Psoas muscle (tissue), 8 donors: ENCODE measurements around the gene PLGRKT. TPM values are rescaled to one million over a fixed set of nuclear protein-coding genes. Genes with fewer than 3 reads are reported as not detected.
"Not testable (repeated sequence)": the region's sequence is repeated elsewhere in the genome, so short reads cannot be mapped to it uniquely, and the experiment has no call there.

Source experiments
- ATAC-seq, 4 donors: fragments of 200-7000 bp; cut with Tn5 transposase; one replicate each; pipeline ENCODE4 v1.9.1; 2020; ENCODE audit warnings: moderate library complexity in 3 of 4, mild to moderate bottlenecking in 2 of 4
- DNase-seq, 2 donors: peaks; one replicate each; pipeline ENCODE4 v3.0.0-alpha.2; 2020
- H3K27ac ChIP-seq: fragments of 200-600 bp; one replicate; pipeline ENCODE4 v1.8.0; 2022
- H3K27me3 ChIP-seq, 3 donors: fragments of 200-600 bp in 1 of 3; one replicate each; pipeline versions ENCODE4 v1.6.1 to v1.8.0; 2013 to 2022; ENCODE audit warnings: low read length in 2 of 3, mild to moderate bottlenecking in 2 of 3, moderate library complexity in 1 of 3; ENCODE audit not compliant: insufficient read depth in 3 of 3
- H3K36me3 ChIP-seq, 2 donors: fragments of 200-600 bp in 1 of 2; one replicate each; pipeline versions ENCODE4 v1.6.1 to v1.8.0; 2013 to 2022; ENCODE audit warnings: low read depth in 1 of 2, mild to moderate bottlenecking in 1 of 2, moderate library complexity in 1 of 2; ENCODE audit not compliant: insufficient read depth in 1 of 2
- H3K4me1 ChIP-seq: fragments of 200-600 bp; one replicate; pipeline ENCODE4 v1.8.0; 2022
- H3K4me3 ChIP-seq: fragments of 200-600 bp; one replicate; pipeline ENCODE4 v1.8.0; 2022; ENCODE audit warnings: mild to moderate bottlenecking
- H3K9me3 ChIP-seq: fragments of 200-600 bp; one replicate; pipeline ENCODE4 v1.8.0; 2022
- CTCF ChIP-seq: fragments of 200-600 bp; IDR thresholded peaks from one replicate; pipeline ENCODE4 v1.8.0; 2022; ENCODE audit warnings: antibody characterized with exemption
- WGBS, 3 donors: extraction: QIAGEN DNeasy Blood & Tissue Kit; methylation state at CpG; one replicate each; pipeline versions ENCODE4 v1.1.6 to v1.1.7; 2013; 5-methylcytosine and 5-hydroxymethylcytosine counted together
- intact Hi-C, 2 donors: fragments of 100-400 bp; cut with DNase I; formaldehyde crosslinking; loops; one replicate each; pipeline versions ENCODE4 v1.11.0 to v1.14.2; 2022
- polyA plus RNA-seq, 3 donors: library from polyadenylated mRNA; stranded (reverse); fragments of 200-250 nt; gene quantifications; one replicate each; pipeline ENCODE4 v1.2.3, GENCODE V29; 2013
- total RNA-seq, 4 donors: library from RNA; stranded (reverse); fragmentation: NEBNext Ultra II Directional in 2 of 4; extraction: Animal tissue kit (Norgen Biotek cat#: 25700) in 2 of 4; gene quantifications; one replicate each; pipeline versions ENCODE4 v1.2.1 to v1.2.4, GENCODE V29; 2021 to 2023
- donor health status: healthy with polysubstance abuse.
- donor health status: DM: no; HTN: no; CAD: no; lungs with moderate emphysema.
- donor health status: Bipolar disorder and iron deficiency.
- donor health status: healthy.
- donor health status: DM: yes; HTN: yes; CAD: no.
- donor health status: DM: no; HTN: no; CAD: no.
- donor health status: DM: no; HTN: no; CAD: no.
- donor health status: DM: yes; HTN: yes; CAD: no.

The PLGRKT gene
- total and polyA plus RNA-seq, 7 donors, result 21.4 to 50.4 (median 26.4) TPM

- WGBS, 3 donors, result 58 to 81% (median 61%) methylated on average over 2 of the region's 2 CpGs
- no peak for TF ChIP-seq CTCF
- Histone ChIP-seq H3K4me3 (no peak overlapping the region), H3K4me1 (no peaks in the 10 kb centered on the region), H3K27ac (no peak overlapping the region), H3K36me3 (peaks cover 0 to 6% of the 10 kb centered on the region in 2 donors), H3K9me3 (no peaks in the 10 kb centered on the region), H3K27me3 (no peaks in the 10 kb centered on the region)
- DNase-seq (no peak), ATAC-seq (no peak)
- intact Hi-C loops, result no loop called here
Observed at GRCh38 chr9:5355817-5356216, 81.9 kb downstream of the PLGRKT start.

- intact Hi-C loops, result no loop called here
- Histone ChIP-seq H3K4me3 (no peak overlapping the region), H3K9me3 (no peaks in the 10 kb centered on the region), H3K27me3 (no peaks in the 10 kb centered on the region), H3K4me1 (no peaks in the 10 kb centered on the region), H3K27ac (no peak overlapping the region), H3K36me3 (peaks cover 0 to under 1% of the 10 kb centered on the region in 2 donors)
- 95 to 100% (median 98%) methylated on average over 1 of the region's 1 CpG for WGBS, 3 donors
- no peak for TF ChIP-seq CTCF
- ATAC-seq (no peak), DNase-seq (no peak)
Observed at GRCh38 chr9:5355226-5355625, 82.5 kb downstream of the PLGRKT start.

- ATAC-seq (no peak), DNase-seq (no peak)
- H3K4me3 ChIP-seq, result no peak overlapping the region
- H3K9me3 ChIP-seq, result peaks cover 3% of the 10 kb centered on the region
- WGBS, 3 donors, result 96 to 98% (median 97%) methylated on average over 2 of the region's 2 CpGs
- H3K27me3 ChIP-seq, result no peaks in the 10 kb centered on the region
- no peaks in the 10 kb centered on the region for H3K36me3 ChIP-seq
- no peaks in the 10 kb centered on the region for H3K4me1 ChIP-seq
- TF ChIP-seq CTCF, result no peak
- intact Hi-C loops, result no loop called here
- no peak overlapping the region for H3K27ac ChIP-seq
Observed at GRCh38 chr9:5354184-5354583, 83.5 kb downstream of the PLGRKT start.

GRCh38 chr9:5352637-5353248 lies 85.0 kb downstream of the PLGRKT start:
- 71 to 92% (median 85%) methylated on average over 1 of the region's 1 CpG for WGBS, 3 donors
- ATAC-seq (no peak), DNase-seq (no peak)
- intact Hi-C loops, result no loop called here
- Histone ChIP-seq H3K27me3 (no peaks in the 10 kb centered on the region), H3K4me3 (no peak overlapping the region), H3K4me1 (no peaks in the 10 kb centered on the region), H3K27ac (no peak overlapping the region), H3K36me3 (no peaks in the 10 kb centered on the region), H3K9me3 (peaks cover 3% of the 10 kb centered on the region)
- no peak for TF ChIP-seq CTCF

- 12 to 21% (median 16%) methylated on average over 13 to 14 of the region's 50 CpGs for WGBS, 3 donors
- intact Hi-C loops, H3K27me3 ChIP-seq, H3K27ac ChIP-seq, H3K9me3 ChIP-seq, H3K4me1 ChIP-seq, DNase-seq, H3K36me3 ChIP-seq: not testable (repeated sequence)
- peak within 1 kb of the TSS; percentile 38 for H3K4me3 ChIP-seq
- ATAC-seq, result peak; percentile 100
Observed at GRCh38 chr9:5338992-5339981, 98.4 kb downstream of the PLGRKT start, which contains the start of gene RLN1. RLN1 (minus strand) TSS chr9:5339876; CDS start chr9:5339746, 130 bp downstream.
